PC-9 (cell line): Measurements from ENCODE around the gene RPL29. TPM values are rescaled to one million over a fixed set of nuclear protein-coding genes. Genes with fewer than 3 reads are reported as not detected.

Experiments used
- BruUV-seq: library from RNA; stranded (reverse); fragments of 400-500 nt; replicated peaks from 2 replicates; lab custom pipeline; 2021; lab: Mats Ljungman, UMichigan
- CTCF ChIA-PET: fragments of 300-600 bp; sonication (Branson Sonifier 250); formaldehyde crosslinking; loops from one replicate; lab custom pipeline; 2022; ENCODE audit warnings: antibody characterized with exemption; lab: Charles Lee
- POLR2A ChIA-PET: fragments of 300-600 bp; sonication (Branson Sonifier 250); formaldehyde crosslinking; loops from one replicate; lab custom pipeline; 2022; ENCODE audit warnings: antibody characterized with exemption; ENCODE audit not compliant: unreplicated experiment; lab: Charles Lee
- DNase-seq, 2 experiments: peaks; one replicate each; pipeline versions ENCODE4 v3.0.0 to v3.0.0-alpha.2; 2015 to 2022; ENCODE audit warnings: mixed read lengths in 1 of 2
- H2AFZ ChIP-seq: fragments of 200-600 bp; sonication (generic); 2 replicates; pipeline ENCODE4 v1.8.1; 2017; ENCODE audit warnings: antibody characterized with exemption
- H3F3A ChIP-seq: fragments of 200-600 bp; sonication (generic); 2 replicates; pipeline ENCODE4 v1.8.1; 2017; ENCODE audit warnings: antibody characterized with exemption, mild to moderate bottlenecking, low read depth; ENCODE audit not compliant: insufficient read depth
- H3K27ac ChIP-seq: fragments of 200-600 bp; sonication (generic); 2 replicates; pipeline ENCODE4 v1.6.1; 2016; ENCODE audit warnings: mixed run types
- H3K27me3 ChIP-seq: fragments of 200-600 bp; sonication (generic); 2 replicates; pipeline ENCODE4 v1.6.1; 2016; ENCODE audit warnings: low read depth, mixed run types; ENCODE audit not compliant: insufficient read depth
- H3K36me3 ChIP-seq: fragments of 200-600 bp; sonication (generic); 2 replicates; pipeline ENCODE4 v1.6.1; 2016; ENCODE audit warnings: low read depth, mixed run types
- H3K4me1 ChIP-seq: fragments of 200-600 bp; sonication (generic); replicated peaks from 2 replicates; pipeline ENCODE4 v1.6.1; 2016; ENCODE audit warnings: mixed run types; ENCODE audit not compliant: insufficient read depth
- H3K4me2 ChIP-seq: fragments of 200-600 bp; sonication (generic); 2 replicates; pipeline ENCODE4 v1.6.1; 2017; ENCODE audit warnings: mixed run types
- H3K4me3 ChIP-seq: fragments of 200-600 bp; sonication (generic); 2 replicates; pipeline ENCODE4 v1.6.1; 2016; ENCODE audit warnings: mixed run types
- H3K79me2 ChIP-seq: fragments of 200-600 bp; sonication (generic); 2 replicates; pipeline ENCODE4 v1.6.1; 2017; ENCODE audit warnings: low read depth, mixed run types
- H3K9me2 ChIP-seq: fragments of 200-600 bp; sonication (generic); 2 replicates; pipeline ENCODE4 v1.8.1; 2017; ENCODE audit warnings: mild to moderate bottlenecking; ENCODE audit not compliant: insufficient read depth
- H3K9me3 ChIP-seq: fragments of 200-600 bp; sonication (generic); 2 replicates; pipeline ENCODE4 v1.8.1; 2016; ENCODE audit warnings: low read depth; ENCODE audit not compliant: insufficient read depth
- H4K20me1 ChIP-seq: fragments of 200-600 bp; sonication (generic); 2 replicates; pipeline ENCODE4 v1.8.1; 2017; ENCODE audit not compliant: insufficient read depth
- EZH2 ChIP-seq: fragments of 200-600 bp; sonication (generic); IDR thresholded peaks from 2 replicates; pipeline ENCODE4 v1.8.0; 2017; ENCODE audit warnings: antibody characterized with exemption, low read depth
- intact Hi-C: fragments of 100-400 bp; cut with micrococcal nuclease; formaldehyde crosslinking; loops from one replicate; pipeline ENCODE4 v1.10.0; 2022; ENCODE audit not compliant: unreplicated experiment
- total RNA-seq: library from RNA; stranded (reverse); gene quantifications from 2 replicates; pipeline ENCODE4 v1.2.3, GENCODE V29; 2021
- TF ChIP-seq, protein P1 (sequence below): fragments of 200-600 bp; sonication (generic); conservative IDR thresholded peaks from 2 replicates; pipeline ENCODE4 v1.6.1; 2017; ENCODE audit warnings: mixed run types, antibody characterized with exemption, mild to moderate bottlenecking, moderate library complexity

The RPL29 gene
- total RNA-seq, 1 experiment from 2014 or later, result 1,278 TPM

- BruUV-seq, result no TSS peak
- H3K9me2 ChIP-seq, result no peaks in the 10 kb centered on the region
- no peak overlapping the region for H3K4me3 ChIP-seq
- no peaks in the 10 kb centered on the region for H4K20me1 ChIP-seq
- no peak overlapping the region for H2AFZ ChIP-seq
- ChIA-PET CTCF (no interaction called here), POLR2A (no interaction called here)
- H3K4me2 ChIP-seq, result no peak overlapping the region
- H3K79me2 ChIP-seq, result no peaks in the 10 kb centered on the region
- H3K36me3 ChIP-seq, result no peaks in the 10 kb centered on the region
- DNase-seq, result no peak
- intact Hi-C loops, result no loop called here
- H3K27me3 ChIP-seq, result no peaks in the 10 kb centered on the region
- no peaks in the 10 kb centered on the region for H3K9me3 ChIP-seq
- no peak overlapping the region for H3K27ac ChIP-seq
- no peaks in the 10 kb centered on the region for H3F3A ChIP-seq
- TF ChIP-seq, protein P1, sequence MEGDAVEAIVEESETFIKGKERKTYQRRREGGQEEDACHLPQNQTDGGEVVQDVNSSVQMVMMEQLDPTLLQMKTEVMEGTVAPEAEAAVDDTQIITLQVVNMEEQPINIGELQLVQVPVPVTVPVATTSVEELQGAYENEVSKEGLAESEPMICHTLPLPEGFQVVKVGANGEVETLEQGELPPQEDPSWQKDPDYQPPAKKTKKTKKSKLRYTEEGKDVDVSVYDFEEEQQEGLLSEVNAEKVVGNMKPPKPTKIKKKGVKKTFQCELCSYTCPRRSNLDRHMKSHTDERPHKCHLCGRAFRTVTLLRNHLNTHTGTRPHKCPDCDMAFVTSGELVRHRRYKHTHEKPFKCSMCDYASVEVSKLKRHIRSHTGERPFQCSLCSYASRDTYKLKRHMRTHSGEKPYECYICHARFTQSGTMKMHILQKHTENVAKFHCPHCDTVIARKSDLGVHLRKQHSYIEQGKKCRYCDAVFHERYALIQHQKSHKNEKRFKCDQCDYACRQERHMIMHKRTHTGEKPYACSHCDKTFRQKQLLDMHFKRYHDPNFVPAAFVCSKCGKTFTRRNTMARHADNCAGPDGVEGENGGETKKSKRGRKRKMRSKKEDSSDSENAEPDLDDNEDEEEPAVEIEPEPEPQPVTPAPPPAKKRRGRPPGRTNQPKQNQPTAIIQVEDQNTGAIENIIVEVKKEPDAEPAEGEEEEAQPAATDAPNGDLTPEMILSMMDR, result no peak
- no peaks in the 10 kb centered on the region for H3K4me1 ChIP-seq
These were observed 35.3 kb downstream of the RPL29 start for GRCh38 chr3:51960386-51960785.

DNA sequence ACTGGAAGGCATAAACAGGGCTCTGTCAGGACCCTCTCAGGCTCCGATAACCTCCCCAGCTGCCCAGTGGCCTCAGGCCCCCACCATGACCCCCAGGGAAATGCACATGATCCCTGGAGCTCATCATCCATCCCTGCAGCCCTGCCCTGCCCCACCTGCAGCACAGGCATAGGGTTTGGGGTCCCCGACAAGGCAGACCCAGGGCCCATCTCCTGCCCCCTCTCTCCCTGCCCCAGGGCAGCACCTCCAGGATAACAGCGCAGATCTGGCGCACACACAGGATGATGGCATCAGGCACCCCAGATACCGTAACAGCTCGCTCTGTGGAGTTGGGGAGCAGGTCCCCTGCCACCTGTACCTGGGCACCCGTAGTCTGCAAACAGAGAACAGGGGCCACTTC lies 36.0 kb downstream of the RPL29 start:
- H3F3A ChIP-seq, result no peaks in the 10 kb centered on the region
- H3K4me3 ChIP-seq, result no peak overlapping the region
- no peak overlapping the region for H3K27ac ChIP-seq
- H3K4me1 ChIP-seq, result no peaks in the 10 kb centered on the region
- no peak for DNase-seq
- POLR2A ChIA-PET, result no interaction called here
- H3K27me3 ChIP-seq, result no peaks in the 10 kb centered on the region; the same call in 1 of the 2 replicates
- no peaks in the 10 kb centered on the region for H3K9me2 ChIP-seq
- no peaks in the 10 kb centered on the region for H3K9me3 ChIP-seq
- no peaks in the 10 kb centered on the region for H4K20me1 ChIP-seq
- TF ChIP-seq EZH2, result no peak
- TF ChIP-seq, protein P1, result no peak
- H3K79me2 ChIP-seq, result no peaks in the 10 kb centered on the region
- intact Hi-C loops, result no loop called here
- no peak overlapping the region for H2AFZ ChIP-seq
- no peak overlapping the region for H3K4me2 ChIP-seq
- CTCF ChIA-PET, result no interaction called here
- no peaks in the 10 kb centered on the region for H3K36me3 ChIP-seq
- BruUV-seq, result no TSS peak

- H3K4me2 ChIP-seq, result no peak overlapping the region
- no peak overlapping the region for H3K4me3 ChIP-seq
- no peak for TF ChIP-seq EZH2
- TF ChIP-seq, protein P1, result no peak
- intact Hi-C loops, result no loop called here
- no peaks in the 10 kb centered on the region for H3K79me2 ChIP-seq
- H3K9me2 ChIP-seq, result no peaks in the 10 kb centered on the region
- H2AFZ ChIP-seq, result no peak overlapping the region
- no peaks in the 10 kb centered on the region for H3K9me3 ChIP-seq
- no peaks in the 10 kb centered on the region for H3K36me3 ChIP-seq
- H3F3A ChIP-seq, result no peaks in the 10 kb centered on the region
- DNase-seq, result no peak
- H3K27ac ChIP-seq, result no peak overlapping the region
- no peaks in the 10 kb centered on the region for H4K20me1 ChIP-seq
- ChIA-PET CTCF (no interaction called here), POLR2A (interaction anchor here (0.6 kb wide), 1 partner anchor 9 kb away, joined by 3 read pairs; the partner anchor contains the start of gene PCBP4)
- H3K4me1 ChIP-seq, result no peaks in the 10 kb centered on the region
- no peaks in the 10 kb centered on the region; the same call in 1 of the 2 replicates for H3K27me3 ChIP-seq
- no TSS peak for BruUV-seq
These were observed 36.8 kb downstream of the RPL29 start for GRCh38 chr3:51958603-51959521.
